K562 (cell line): ENCODE data around the gene USF2. TPM values are rescaled to one million over a fixed set of nuclear protein-coding genes. Genes with fewer than 3 reads are reported as not detected.

ENCODE experiments used
- DPF2 ChIP-seq: fragments of 450-650 bp; IDR thresholded peaks from 2 replicates; pipeline ENCODE4 v1.6.1; 2016
- EP300 ChIP-seq: IDR thresholded peaks from 2 replicates; pipeline ENCODE4 v1.6.1; 2012; ENCODE audit warnings: low read length, improper control_type of control experiment
- EP400 ChIP-seq: fragments of 450-650 bp; IDR thresholded peaks from 2 replicates; pipeline ENCODE4 v1.6.1; 2017; ENCODE audit warnings: antibody characterized with exemption, mild to moderate bottlenecking, moderate library complexity
- HDAC3 ChIP-seq: fragments of 450-650 bp; IDR thresholded peaks from 2 replicates; pipeline ENCODE4 v1.6.1; 2018; ENCODE audit warnings: borderline replicate concordance, mild to moderate bottlenecking, moderate library complexity; ENCODE audit not compliant: partially characterized antibody
- HDAC6 ChIP-seq: IDR thresholded peaks from 2 replicates; pipeline ENCODE4 v1.6.1; 2012; ENCODE audit warnings: low read depth, mild to moderate bottlenecking, control low read depth, inconsistent platforms, low read length, moderate library complexity
- NBN ChIP-seq: fragments of 450-650 bp; IDR thresholded peaks from 2 replicates; pipeline ENCODE4 v1.6.1; 2016; ENCODE audit warnings: low read depth, mild to moderate bottlenecking
- NR4A1 ChIP-seq, 2 experiments: fragments of 250-450 bp in 1 of 2; fragments of 450-650 bp in 1 of 2; sonication (Bioruptor Pico) in 1 of 2; IDR thresholded peaks; 2 replicates each; pipeline versions ENCODE4 v1.4.0 to v1.6.1; 2016 to 2020; ENCODE audit warnings: mild to moderate bottlenecking in 2 of 2, missing compliant biosample characterization in 1 of 2, missing genetic modification characterization in 1 of 2, moderate library complexity in 1 of 2
- POLR2B ChIP-seq: fragments of 450-650 bp; IDR thresholded peaks from 2 replicates; pipeline ENCODE4 v1.6.1; 2018; ENCODE audit warnings: low read depth; ENCODE audit not compliant: partially characterized antibody
- SIN3B ChIP-seq: fragments of 450-650 bp; IDR thresholded peaks from 2 replicates; pipeline ENCODE4 v1.6.1; 2017; ENCODE audit warnings: low read depth, mild to moderate bottlenecking, moderate library complexity
- SREBF2 ChIP-seq: sonication (generic); formaldehyde crosslinking; IDR thresholded peaks from 2 replicates; pipeline ENCODE4 v1.4.0; 2020; ENCODE audit warnings: mild to moderate bottlenecking, missing genetic modification reagents
- SRF ChIP-seq, 2 experiments: fragments of 250-450, 450-650 bp in 1 of 2; sonication (Bioruptor Pico) in 1 of 2; sonication (generic) in 1 of 2; formaldehyde crosslinking; IDR thresholded peaks; 2 replicates each; pipeline versions ENCODE4 v1.5.0 to v1.5.1; 2020 to 2022; ENCODE audit warnings: mild to moderate bottlenecking in 1 of 2, missing genetic modification reagents in 1 of 2
- TEAD1 ChIP-seq, 2 experiments: fragments of 450-650 bp in 1 of 2; sonication (generic) in 1 of 2; formaldehyde crosslinking; IDR thresholded peaks; 2 replicates each; pipeline versions ENCODE4 v1.4.0 to v1.8.0; 2020 to 2022; ENCODE audit warnings: mild to moderate bottlenecking in 2 of 2, missing genetic modification reagents in 1 of 2
- ZBTB7A ChIP-seq: IDR thresholded peaks from 2 replicates; pipeline ENCODE4 v1.6.1; 2011; ENCODE audit warnings: low read depth, mild to moderate bottlenecking, low read length, moderate library complexity, borderline replicate concordance; ENCODE audit not compliant: control insufficient read depth
- ZBTB8A ChIP-seq: fragments of 450-650 bp; IDR thresholded peaks from 2 replicates; pipeline ENCODE4 v1.6.1; 2018; ENCODE audit warnings: mild to moderate bottlenecking, moderate library complexity; ENCODE audit not compliant: partially characterized antibody
- ZEB2 ChIP-seq: fragments of 450-650 bp; IDR thresholded peaks from 2 replicates; pipeline ENCODE4 v1.6.1; 2016
- ZNF124 ChIP-seq: sonication (generic); formaldehyde crosslinking; IDR thresholded peaks from 2 replicates; pipeline ENCODE4 v1.8.1; 2022; ENCODE audit warnings: missing genetic modification reagents
- ZNF143 ChIP-seq: sonication (generic); formaldehyde crosslinking; IDR thresholded peaks from 2 replicates; pipeline ENCODE4 v1.9.0; 2022; ENCODE audit warnings: mild to moderate bottlenecking, missing genetic modification reagents
- ZNF174 ChIP-seq: fragments of 250-450 bp; sonication (Bioruptor Pico); IDR thresholded peaks from 2 replicates; pipeline ENCODE4 v1.4.0; 2020; ENCODE audit warnings: mild to moderate bottlenecking
- ZNF830 ChIP-seq: fragments of 250-450 bp; sonication (Bioruptor Pico); IDR thresholded peaks from 2 replicates; pipeline ENCODE4 v1.5.0; 2021; ENCODE audit warnings: mild to moderate bottlenecking
- ZSCAN29 ChIP-seq: fragments of 450-650 bp; IDR thresholded peaks from 2 replicates; pipeline ENCODE4 v1.6.1; 2017
- polyA plus RNA-seq, 8 experiments: library from polyadenylated mRNA; depleted of rRNA in 4 of 8; stranded (reverse) in 5 of 8; unstranded in 3 of 8; fragments of >200 nt; fragmentation: Nextera tagmentation in 2 of 8; fragmentation: Illumina TruSeq in 1 of 8; extraction: Ambion mirVana in 2 of 8; extraction: Trizol in 1 of 8; gene quantifications; 2 replicates each; pipeline versions ENCODE4 v1.2.1 to v1.2.3, GENCODE V29; 2011 to 2014; ENCODE audit warnings: inconsistent platforms in 1 of 8, missing spikeins in 1 of 8
- total RNA-seq, 7 experiments: library from RNA; depleted of rRNA in 6 of 7; stranded (reverse); fragments of >200 nt in 6 of 7; fragmentation: Illumina TruSeq in 2 of 7; extraction: Trizol in 2 of 7; gene quantifications; 2 replicates each; pipeline versions ENCODE4 v1.2.1 to v1.2.3, GENCODE V29; 2011 to 2021; ENCODE audit warnings: low replicate concordance in 1 of 7
- TF ChIP-seq, protein P1 (sequence below): fragments of 250-450 bp; sonication (Bioruptor Pico); IDR thresholded peaks from 2 replicates; pipeline ENCODE4 v1.9.0; 2021; ENCODE audit warnings: mild to moderate bottlenecking
- TF ChIP-seq, protein P2 (sequence below): fragments of 200-800 bp; sonication (Bioruptor generic); IDR thresholded peaks from 2 replicates; pipeline ENCODE4 v1.6.1; 2017; ENCODE audit warnings: missing genetic modification characterization, missing compliant biosample characterization
- TF ChIP-seq, protein P3 (sequence below), 2 experiments: fragments of 450-650 bp; IDR thresholded peaks; 2 replicates each; pipeline ENCODE4 v1.6.1; 2018; ENCODE audit warnings: mild to moderate bottlenecking in 2 of 2, low read depth in 1 of 2; ENCODE audit not compliant: partially characterized antibody in 2 of 2

Gene USF2
- total and polyA plus RNA-seq, 9 of the 15 experiments (the other 6 are each of a cell fraction or from before 2014, with no cell fraction given): 0.27 to 93.7 (median 58.4) TPM

DNA sequence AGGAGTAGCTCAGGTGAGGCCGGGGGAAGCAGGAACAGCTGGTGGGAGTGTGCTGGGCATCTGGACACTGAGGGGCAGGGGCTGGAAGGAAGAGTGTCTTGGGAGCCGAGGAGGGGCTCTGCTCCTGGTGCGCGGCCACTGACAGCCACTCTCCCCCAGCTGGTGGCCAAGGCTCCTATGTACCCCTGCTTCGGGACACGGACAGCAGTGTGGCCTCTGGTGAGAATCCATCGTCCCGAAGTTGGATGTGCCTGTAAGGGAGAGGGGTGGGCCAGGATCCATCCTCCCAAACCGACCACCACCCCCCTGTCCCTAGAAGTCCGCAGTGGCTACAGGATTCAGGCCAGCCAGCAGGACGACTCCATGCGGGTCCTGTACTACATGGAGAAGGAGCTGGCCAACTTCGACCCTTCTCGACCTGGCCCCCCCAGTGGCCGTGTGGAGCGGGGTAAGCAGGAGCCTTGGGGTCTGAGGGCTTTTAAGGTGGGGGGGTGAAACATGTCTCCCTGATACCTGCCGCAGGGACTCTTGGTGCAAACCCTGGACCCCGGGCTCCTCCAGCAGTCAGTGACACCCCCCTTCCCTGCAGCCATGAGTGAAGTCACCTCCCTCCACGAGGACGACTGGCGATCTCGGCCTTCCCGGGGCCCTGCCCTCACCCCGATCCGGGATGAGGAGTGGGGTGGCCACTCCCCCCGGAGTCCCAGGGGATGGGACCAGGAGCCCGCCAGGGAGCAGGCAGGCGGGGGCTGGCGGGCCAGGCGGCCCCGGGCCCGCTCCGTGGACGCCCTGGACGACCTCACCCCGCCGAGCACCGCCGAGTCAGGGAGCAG, 2.0 kb upstream of the USF2 start (continued):
- no peak for TF ChIP-seq EP400
- TF ChIP-seq ZBTB8A: no peak
- TF ChIP-seq ZBTB7A: no peak
- TF ChIP-seq SIN3B: no peak
- TF ChIP-seq DPF2: no peak
- TF ChIP-seq, protein P1, sequence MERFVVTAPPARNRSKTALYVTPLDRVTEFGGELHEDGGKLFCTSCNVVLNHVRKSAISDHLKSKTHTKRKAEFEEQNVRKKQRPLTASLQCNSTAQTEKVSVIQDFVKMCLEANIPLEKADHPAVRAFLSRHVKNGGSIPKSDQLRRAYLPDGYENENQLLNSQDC (CRISPR knock-in tag): no peak
- no peak for TF ChIP-seq ZNF124 (CRISPR knock-in tag)
- no peak for TF ChIP-seq EP300
- TF ChIP-seq TEAD1 (CRISPR knock-in tag; IDR thresholded peaks at IDR 0.05): no peak
- no peak for TF ChIP-seq NBN
- TF ChIP-seq SREBF2 (CRISPR knock-in tag): no peak
- TF ChIP-seq ZNF830 (CRISPR knock-in tag): peak; percentile 23; the same call in 1 of the 2 replicates
- no peak for TF ChIP-seq ZNF143 (CRISPR knock-in tag)
- no peak for TF ChIP-seq HDAC3
- TF ChIP-seq ZSCAN29: no peak
- no peak for TF ChIP-seq SRF (CRISPR knock-in tag; IDR thresholded peaks at IDR 0.05)
- no peak for TF ChIP-seq ZNF174
- TF ChIP-seq ZEB2: no peak
- no peak for TF ChIP-seq POLR2B
- TF ChIP-seq, protein P2, sequence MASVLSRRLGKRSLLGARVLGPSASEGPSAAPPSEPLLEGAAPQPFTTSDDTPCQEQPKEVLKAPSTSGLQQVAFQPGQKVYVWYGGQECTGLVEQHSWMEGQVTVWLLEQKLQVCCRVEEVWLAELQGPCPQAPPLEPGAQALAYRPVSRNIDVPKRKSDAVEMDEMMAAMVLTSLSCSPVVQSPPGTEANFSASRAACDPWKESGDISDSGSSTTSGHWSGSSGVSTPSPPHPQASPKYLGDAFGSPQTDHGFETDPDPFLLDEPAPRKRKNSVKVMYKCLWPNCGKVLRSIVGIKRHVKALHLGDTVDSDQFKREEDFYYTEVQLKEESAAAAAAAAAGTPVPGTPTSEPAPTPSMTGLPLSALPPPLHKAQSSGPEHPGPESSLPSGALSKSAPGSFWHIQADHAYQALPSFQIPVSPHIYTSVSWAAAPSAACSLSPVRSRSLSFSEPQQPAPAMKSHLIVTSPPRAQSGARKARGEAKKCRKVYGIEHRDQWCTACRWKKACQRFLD (CRISPR knock-in tag): no peak
- TF ChIP-seq, protein P3, sequence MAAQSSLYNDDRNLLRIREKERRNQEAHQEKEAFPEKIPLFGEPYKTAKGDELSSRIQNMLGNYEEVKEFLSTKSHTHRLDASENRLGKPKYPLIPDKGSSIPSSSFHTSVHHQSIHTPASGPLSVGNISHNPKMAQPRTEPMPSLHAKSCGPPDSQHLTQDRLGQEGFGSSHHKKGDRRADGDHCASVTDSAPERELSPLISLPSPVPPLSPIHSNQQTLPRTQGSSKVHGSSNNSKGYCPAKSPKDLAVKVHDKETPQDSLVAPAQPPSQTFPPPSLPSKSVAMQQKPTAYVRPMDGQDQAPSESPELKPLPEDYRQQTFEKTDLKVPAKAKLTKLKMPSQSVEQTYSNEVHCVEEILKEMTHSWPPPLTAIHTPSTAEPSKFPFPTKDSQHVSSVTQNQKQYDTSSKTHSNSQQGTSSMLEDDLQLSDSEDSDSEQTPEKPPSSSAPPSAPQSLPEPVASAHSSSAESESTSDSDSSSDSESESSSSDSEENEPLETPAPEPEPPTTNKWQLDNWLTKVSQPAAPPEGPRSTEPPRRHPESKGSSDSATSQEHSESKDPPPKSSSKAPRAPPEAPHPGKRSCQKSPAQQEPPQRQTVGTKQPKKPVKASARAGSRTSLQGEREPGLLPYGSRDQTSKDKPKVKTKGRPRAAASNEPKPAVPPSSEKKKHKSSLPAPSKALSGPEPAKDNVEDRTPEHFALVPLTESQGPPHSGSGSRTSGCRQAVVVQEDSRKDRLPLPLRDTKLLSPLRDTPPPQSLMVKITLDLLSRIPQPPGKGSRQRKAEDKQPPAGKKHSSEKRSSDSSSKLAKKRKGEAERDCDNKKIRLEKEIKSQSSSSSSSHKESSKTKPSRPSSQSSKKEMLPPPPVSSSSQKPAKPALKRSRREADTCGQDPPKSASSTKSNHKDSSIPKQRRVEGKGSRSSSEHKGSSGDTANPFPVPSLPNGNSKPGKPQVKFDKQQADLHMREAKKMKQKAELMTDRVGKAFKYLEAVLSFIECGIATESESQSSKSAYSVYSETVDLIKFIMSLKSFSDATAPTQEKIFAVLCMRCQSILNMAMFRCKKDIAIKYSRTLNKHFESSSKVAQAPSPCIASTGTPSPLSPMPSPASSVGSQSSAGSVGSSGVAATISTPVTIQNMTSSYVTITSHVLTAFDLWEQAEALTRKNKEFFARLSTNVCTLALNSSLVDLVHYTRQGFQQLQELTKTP (IDR thresholded peaks at IDR 0.05; ENCODE audit: low read depth in 1 of 2, partially characterized antibody in 2 of 2): no peak
- TF ChIP-seq NR4A1 (CRISPR knock-in tag; IDR thresholded peaks at IDR 0.05): no peak
- peak; percentile 35; the same call in 1 of the 2 replicates for TF ChIP-seq NR4A1 (tag; IDR thresholded peaks at IDR 0.05)
- no peak for TF ChIP-seq HDAC6
